DMS114 treated with DMSO at 0.1 percent for 48 hours (cell line): ENCODE data around the gene SH2D6.
"Not testable (repeated sequence)": the region's sequence is repeated elsewhere in the genome, so short reads cannot be mapped to it uniquely, and the experiment has no call there.

Experiments
- DNase-seq: peaks from one replicate; lab custom pipeline; 2025; ENCODE audit not compliant: unreplicated experiment; lab: John Stamatoyannopoulos, UW

SH2D6 gene

DNA sequence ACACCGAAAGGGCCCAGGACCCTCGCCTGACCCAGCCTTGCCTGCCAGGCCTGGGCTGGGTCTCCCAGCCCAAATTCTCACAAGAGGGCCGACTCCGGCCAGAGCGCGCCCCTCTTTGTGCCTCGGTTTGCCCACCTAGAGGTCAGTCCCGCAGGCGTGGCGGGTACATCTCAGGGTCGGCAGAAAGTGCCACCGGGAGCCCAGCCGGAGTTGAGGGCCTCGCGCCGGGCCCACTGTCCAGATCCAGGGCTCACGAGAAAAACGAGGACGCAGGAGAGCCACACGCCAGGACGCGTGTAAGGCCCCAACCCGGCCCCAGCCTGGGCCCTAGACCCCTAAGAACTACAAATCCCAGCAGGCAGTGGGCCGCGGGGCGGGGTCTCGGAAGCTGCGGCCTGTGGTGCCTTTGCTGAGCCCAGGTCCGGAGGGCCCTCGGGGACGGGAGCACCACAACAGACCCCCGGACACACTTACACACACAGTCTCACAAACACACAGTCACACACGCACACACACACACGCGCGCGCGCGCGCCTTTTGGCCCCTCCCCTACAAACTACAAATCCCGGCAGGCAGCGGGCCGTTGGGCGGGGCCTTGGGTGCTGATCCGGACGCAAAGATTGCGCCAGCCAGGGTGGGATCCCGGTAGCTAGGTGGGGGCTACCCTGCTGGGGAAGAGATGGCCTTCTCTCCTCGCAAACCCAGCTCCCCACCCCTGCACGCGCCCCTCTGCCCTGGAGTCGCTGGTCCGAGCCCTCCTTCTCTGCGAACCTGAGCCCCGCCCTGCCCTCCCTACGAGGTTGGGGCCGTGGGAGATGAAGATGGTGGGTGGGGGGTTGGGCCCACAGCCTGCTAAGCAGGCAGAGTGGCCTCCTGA, at the start of gene SH2D6:
SH2D6 (plus strand) TSS at position 583 of the 877 bp plus-strand sequence. CDS start 10,752 bp downstream, outside the sequence.
- DNase-seq = peak; percentile 97

GRCh38 chr2:85368921-85369320, 49.6 kb upstream of the SH2D6 start:
- no peak for DNase-seq

DNA sequence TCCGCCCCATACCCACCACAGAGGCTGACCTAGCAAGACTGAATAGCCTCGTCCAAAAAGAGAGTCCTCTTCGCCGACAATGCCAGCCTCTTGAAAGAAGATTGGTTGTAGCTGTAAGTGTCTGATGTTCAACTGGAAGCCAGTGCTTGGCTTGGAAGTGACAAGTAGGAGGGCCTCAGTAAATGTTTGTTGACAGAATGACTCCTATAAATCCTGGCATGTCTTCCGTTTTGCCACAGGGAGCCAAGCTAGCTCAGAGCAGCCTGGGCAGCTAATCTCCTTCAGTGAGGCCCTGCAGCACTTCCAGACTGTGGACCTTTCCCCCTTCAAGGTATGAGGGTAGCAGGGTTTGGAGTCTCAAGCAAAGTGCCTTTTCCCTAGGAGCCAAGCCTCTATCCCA, 49.0 kb upstream of the SH2D6 start:
- no peak for DNase-seq

GRCh38 chr2:85371045-85371444, 47.5 kb upstream of the SH2D6 start:
- no peak for DNase-seq

GRCh38 chr2:85376291-85377065, 42.0 kb upstream of the SH2D6 start:
- DNase-seq = no peak

GRCh38 chr2:85377083-85377482, 41.4 kb upstream of the SH2D6 start:
- no peak for DNase-seq

DNA sequence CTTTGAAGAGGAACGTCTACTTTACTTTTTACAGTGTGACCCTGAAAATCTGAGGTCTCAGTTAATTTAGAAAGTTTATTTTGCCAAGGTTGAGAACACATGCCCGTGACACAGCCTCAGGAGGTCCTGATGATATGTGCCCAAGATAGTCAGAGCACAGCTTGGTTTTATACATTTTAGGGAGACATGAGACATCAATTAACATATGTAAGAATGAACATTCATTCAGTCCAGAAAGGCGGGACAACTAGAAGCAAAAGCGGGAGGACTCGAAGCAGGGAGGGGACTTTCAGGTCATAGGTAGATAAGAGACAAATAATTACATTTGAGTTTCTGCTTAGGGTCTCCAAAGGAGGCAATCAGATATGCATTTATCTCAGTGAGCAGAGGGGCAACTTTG, 40.3 kb upstream of the SH2D6 start:
- DNase-seq = no peak

DNA sequence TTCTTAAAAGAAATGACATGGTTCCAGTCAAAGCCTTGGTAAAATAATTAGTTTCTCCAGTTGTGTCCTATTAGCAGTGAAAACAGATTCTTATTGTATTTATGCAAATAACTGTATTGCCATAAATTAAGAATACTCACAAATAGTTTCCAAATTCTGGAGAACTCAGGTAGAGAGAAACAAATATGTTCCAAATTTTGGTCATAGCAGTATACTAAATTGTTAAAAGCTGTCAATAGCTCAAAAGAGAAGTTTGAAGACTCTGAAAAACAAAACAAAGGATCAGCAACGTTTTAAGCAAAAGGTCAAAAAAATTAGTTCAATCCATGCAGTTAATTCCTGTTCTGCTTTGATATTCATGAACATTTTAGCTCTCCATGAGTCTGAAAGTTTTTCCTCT, 38.5 kb upstream of the SH2D6 start:
- DNase-seq = no peak

- DNase-seq = not testable (repeated sequence)
Measured at GRCh38 chr2:85383151-85383550, 35.4 kb upstream of the SH2D6 start.

DNA sequence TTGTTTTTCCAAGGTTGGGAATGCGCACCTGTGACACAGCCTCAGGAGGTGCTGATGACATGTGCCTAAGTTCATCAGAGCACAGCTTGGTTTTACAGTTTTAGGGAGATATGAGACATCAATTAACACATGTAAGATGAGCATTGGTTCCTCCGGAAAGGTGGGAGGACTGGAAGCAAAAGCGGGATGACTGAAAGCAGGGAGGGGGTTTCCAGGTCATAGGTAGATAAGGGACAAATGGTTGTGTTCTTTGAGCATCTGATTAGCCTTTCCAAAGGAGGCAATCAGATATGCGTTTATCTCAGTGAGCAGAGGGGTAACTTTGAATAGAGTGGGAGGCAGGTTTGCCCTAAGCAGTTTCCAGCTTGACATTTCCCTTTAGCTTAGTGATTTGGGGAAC, 34.7 kb upstream of the SH2D6 start:
- DNase-seq = no peak

- no peak for DNase-seq
Measured at GRCh38 chr2:85385746-85386145, 32.8 kb upstream of the SH2D6 start.

DNA sequence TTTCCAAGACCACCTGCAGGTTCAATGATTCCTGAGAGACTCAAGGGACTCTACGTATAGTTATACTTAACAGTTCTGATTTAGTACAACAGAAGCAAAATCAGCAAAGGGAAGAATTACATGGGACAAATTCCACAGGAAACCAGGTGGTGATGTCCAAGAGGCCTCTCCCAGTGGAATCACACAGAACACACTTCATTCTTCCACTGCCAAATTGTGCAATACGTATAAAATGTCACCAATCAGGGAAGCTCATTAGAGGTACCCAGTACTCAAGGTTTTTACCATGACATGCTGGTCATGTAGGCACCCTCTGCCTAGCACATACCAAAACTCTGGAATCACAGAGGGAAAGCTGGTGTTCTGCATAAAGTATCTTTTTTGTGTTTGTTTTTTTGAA, 30.8 kb upstream of the SH2D6 start:
- DNase-seq = no peak

DNA sequence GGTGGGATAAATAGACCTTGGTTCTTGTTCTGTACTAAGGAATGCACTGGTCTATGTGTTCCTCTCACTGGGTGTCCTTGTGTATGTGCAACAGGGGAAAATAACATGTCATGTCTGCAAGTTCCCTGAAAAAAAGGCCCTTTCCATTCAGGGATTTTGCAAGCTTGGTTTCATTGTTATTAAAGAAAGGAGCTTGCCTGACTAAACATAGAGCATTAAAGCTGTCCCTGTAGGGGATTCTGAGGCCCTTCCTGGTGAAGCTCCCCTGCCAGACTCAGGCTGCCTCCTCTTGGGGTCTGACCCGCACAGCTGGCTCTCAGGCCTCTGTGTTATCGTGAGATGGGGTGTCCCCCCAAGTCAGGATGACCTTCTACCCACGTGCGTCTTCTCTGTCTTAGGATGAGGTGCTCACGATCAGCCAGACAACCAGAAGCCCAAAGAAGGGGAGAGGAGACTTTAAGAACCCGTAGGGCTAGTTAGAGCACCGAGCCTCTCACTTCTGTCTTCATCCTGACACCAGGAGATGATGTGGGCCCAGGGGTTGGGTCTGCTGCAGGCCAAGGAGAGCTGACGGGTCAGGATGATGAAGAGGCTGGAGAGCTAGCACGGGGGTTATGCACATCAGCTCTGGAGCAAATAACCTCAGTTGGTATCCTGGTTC, 29.5 kb upstream of the SH2D6 start:
- DNase-seq = no peak

DNA sequence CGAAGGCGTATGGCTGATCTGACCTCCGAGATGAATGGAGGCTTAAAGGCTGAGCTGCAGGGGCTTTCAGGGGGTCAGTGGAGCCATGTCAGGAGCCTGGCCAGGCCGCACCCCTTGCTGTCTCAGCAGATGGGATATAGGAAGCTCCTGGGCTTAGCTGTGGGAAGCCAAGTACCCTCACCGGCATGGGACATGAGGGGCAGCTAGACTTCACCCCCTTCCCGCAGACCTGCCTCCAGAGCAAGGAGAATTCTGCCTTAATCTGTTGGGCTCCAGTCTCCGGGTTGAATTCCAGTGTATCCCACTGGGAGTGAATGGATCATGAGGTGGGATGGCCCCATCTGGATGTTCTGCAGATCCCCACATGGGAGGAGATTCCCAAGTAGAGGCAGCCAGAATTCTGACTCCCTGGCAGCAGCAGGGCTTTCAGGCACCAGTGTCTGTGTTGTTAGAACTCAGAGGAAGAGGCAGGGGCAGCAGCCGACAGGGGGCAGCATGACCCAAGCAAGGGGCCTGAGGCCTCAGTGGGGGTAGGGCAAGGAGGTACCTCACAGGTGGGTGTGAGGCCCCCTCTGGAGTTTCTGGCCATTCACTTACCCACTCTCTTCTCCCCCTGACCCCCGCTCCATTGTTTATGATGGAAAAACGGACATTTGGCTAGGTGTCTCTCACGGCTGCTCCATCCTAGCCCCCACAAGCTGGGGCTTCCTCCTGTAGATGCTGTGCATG, 27.4 kb upstream of the SH2D6 start:
- peak; percentile 20 for DNase-seq

DNA sequence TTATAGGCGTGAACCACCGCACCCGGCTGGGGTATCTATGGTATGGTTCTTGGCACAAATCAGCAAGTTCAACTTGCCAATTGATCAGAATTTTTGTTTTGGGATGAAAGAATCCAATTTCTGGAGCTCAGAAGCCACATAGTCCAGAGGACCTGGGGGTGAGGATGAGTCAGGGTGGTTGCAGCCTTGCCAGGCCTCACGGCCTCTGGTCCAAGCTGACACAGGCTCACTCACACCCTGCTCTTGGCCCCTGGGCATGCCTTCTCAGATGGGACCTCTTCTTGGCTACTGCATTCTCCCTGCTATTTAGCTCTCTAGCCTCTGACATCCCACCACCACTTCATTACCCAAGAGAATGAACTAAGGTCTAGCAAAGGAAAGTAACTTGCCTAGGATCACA, 24.7 kb upstream of the SH2D6 start:
- no peak for DNase-seq

GRCh38 chr2:85394261-85394681, 24.2 kb upstream of the SH2D6 start:
- no peak for DNase-seq

GRCh38 chr2:85394976-85395375, 23.5 kb upstream of the SH2D6 start:
- DNase-seq = no peak

DNA sequence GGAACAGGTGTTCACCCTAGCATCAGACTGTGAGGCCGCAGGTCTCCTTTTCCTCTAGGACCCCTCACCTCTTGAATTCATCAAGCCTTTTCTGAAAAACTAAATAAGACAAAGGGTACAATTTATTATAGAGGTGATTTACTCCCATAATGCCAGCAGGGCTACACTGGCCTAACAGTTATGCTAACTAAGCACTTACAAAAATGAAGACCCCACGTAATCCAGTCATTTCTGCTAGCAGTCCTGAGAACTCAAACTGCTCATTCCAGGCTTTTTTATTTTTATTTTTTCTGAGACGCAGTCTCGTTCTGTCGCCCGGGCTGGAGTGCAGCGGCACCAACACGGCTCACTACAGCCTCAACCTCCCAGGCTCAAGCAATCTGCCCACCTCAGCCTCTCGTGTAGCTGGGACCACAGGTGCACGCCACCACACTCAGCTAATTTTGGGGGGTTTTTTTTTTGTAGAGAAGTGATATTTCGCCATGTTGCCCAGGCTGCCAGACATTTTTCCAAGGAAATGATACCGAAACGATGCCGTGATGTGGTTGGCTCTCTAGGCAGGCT, 22.5 kb upstream of the SH2D6 start:
- no peak for DNase-seq

GRCh38 chr2:85396531-85397470, 21.7 kb upstream of the SH2D6 start:
- no peak for DNase-seq

GRCh38 chr2:85397925-85398331, 20.6 kb upstream of the SH2D6 start:
- no peak for DNase-seq
